ENCODE results near the gene ZFP36.
A peak's percentile ranks its signal among the peaks of the same experiment; 100 is the strongest.
"Not testable (repeated sequence)": the region's sequence is repeated elsewhere in the genome, so short reads cannot be mapped to it uniquely, and the experiment has no call there.

Gene ZFP36

GRCh38 chr19:39435499-39436349 is 29.1 kb downstream of the ZFP36 start, which contains the start of gene RPS16:
Gene RPS16 (minus strand): TSS chr19:39435949. CDS start chr19:39435895, 54 bp downstream.
- peak; percentile 99 for DNase-seq (ENCODE audit: low read depth in 2 of 3, low spot score in 1 of 3)

- DNase-seq (ENCODE audit: low read depth in 2 of 3, low spot score in 1 of 3) = no peak
These were observed 29.7 kb downstream of the ZFP36 start for GRCh38 chr19:39436350-39436716.

GRCh38 chr19:39438270-39438934 is 31.8 kb downstream of the ZFP36 start:
- no peak for DNase-seq (ENCODE audit: low read depth in 2 of 3, low spot score in 1 of 3)

- no peak for DNase-seq (ENCODE audit: low read depth in 2 of 3, low spot score in 1 of 3)
These were observed 38.0 kb downstream of the ZFP36 start for GRCh38 chr19:39444598-39445195.

GRCh38 chr19:39445196-39446111 is 38.8 kb downstream of the ZFP36 start, which contains the start of gene SUPT5H:
Gene SUPT5H (plus strand): TSS chr19:39445582. CDS start chr19:39445891, 309 bp downstream.
- DNase-seq (ENCODE audit: low read depth in 2 of 3, low spot score in 1 of 3) = peak; percentile 95 to 98 (median 97)

- no peak for DNase-seq (ENCODE audit: low read depth in 2 of 3, low spot score in 1 of 3)
These were observed 39.9 kb downstream of the ZFP36 start for GRCh38 chr19:39446365-39447084.

GRCh38 chr19:39448271-39448670 is 41.6 kb downstream of the ZFP36 start:
- DNase-seq (ENCODE audit: low read depth in 2 of 3, low spot score in 1 of 3) = no peak

GRCh38 chr19:39449116-39449797 is 42.6 kb downstream of the ZFP36 start:
- DNase-seq (ENCODE audit: low read depth in 2 of 3, low spot score in 1 of 3) = no peak

GRCh38 chr19:39451257-39451656 is 44.6 kb downstream of the ZFP36 start:
- DNase-seq (ENCODE audit: low read depth in 2 of 3, low spot score in 1 of 3) = not testable (repeated sequence)

Data from stimulated activated CD4-positive, alpha-beta T cell treated with anti-CD3 and anti-CD28 coated beads, Interleukin-12 subunit alpha, Interleukin-12 subunit beta, amount 100 ng/mL, for 48 hours (primary cell).